Thyroid gland (tissue), 4 donors: ENCODE data around the gene RAPGEF4. TPM values are rescaled to one million over a fixed set of nuclear protein-coding genes. Genes with fewer than 3 reads are reported as not detected.

Experiments
- DNase-seq, 2 donors: peaks; one replicate each; pipeline ENCODE4 v3.0.0-alpha.2; 2019
- H3K27ac ChIP-seq, 3 donors: fragments of 200-600 bp; sonication (generic); 1 replicate in 2 of 3; 2 replicates in 1 of 3; pipeline ENCODE4 v1.5.1; 2016 to 2019; ENCODE audit warnings: mild to moderate bottlenecking in 1 of 3, moderate library complexity in 1 of 3
- H3K27me3 ChIP-seq: fragments of 200-600 bp; sonication (generic); one replicate; pipeline ENCODE4 v1.5.1; 2019
- H3K36me3 ChIP-seq, 2 donors: fragments of 200-600 bp; sonication (generic); one replicate each; pipeline ENCODE4 v1.5.1; 2016 to 2019
- H3K4me1 ChIP-seq, 2 donors: fragments of 200-600 bp; sonication (generic); one replicate each; pipeline ENCODE4 v1.5.1; 2017 to 2019
- H3K4me3 ChIP-seq, 3 donors: fragments of 200-600 bp; sonication (generic); replicated peaks in 1 of 3; 1 replicate in 2 of 3; 2 replicates in 1 of 3; pipeline ENCODE4 v1.5.1; 2016; ENCODE audit warnings: mild to moderate bottlenecking in 1 of 3
- H3K9me3 ChIP-seq: fragments of 200-600 bp; sonication (generic); one replicate; pipeline ENCODE4 v1.5.1; 2017
- CTCF ChIP-seq, 6 experiments: fragments of 200-600 bp in 3 of 6; fragments of 450-650 bp in 3 of 6; sonication (generic) in 3 of 6; IDR thresholded peaks; one replicate each; pipeline ENCODE4 v1.5.1; 2016 to 2019; ENCODE audit warnings: antibody characterized with exemption in 6 of 6, mild to moderate bottlenecking in 2 of 6, inconsistent platforms in 1 of 6, moderate library complexity in 1 of 6
- POLR2A ChIP-seq, 2 donors: fragments of 450-650 bp; IDR thresholded peaks; one replicate each; pipeline ENCODE4 v1.6.1; 2017; ENCODE audit warnings: antibody characterized with exemption in 2 of 2, mild to moderate bottlenecking in 2 of 2, moderate library complexity in 1 of 2
- WGBS, 2 donors: methylation state at CpG; one replicate each; pipeline ENCODE4 v1.1.5; 2017; 5-methylcytosine and 5-hydroxymethylcytosine counted together
- intact Hi-C: fragments of 100-400 bp; cut with DNase I; formaldehyde crosslinking; loops from one replicate; pipeline ENCODE4 v1.15.1; 2023
- total RNA-seq, 4 donors: library from RNA; depleted of rRNA; stranded (reverse); fragments of >200 nt; gene quantifications; one replicate each; pipeline ENCODE4 v1.2.3, GENCODE V29; 2016

Gene RAPGEF4
- total RNA-seq, 4 donors from 2014 or later = 7.9 to 19.6 (median 12.1) TPM

DNA sequence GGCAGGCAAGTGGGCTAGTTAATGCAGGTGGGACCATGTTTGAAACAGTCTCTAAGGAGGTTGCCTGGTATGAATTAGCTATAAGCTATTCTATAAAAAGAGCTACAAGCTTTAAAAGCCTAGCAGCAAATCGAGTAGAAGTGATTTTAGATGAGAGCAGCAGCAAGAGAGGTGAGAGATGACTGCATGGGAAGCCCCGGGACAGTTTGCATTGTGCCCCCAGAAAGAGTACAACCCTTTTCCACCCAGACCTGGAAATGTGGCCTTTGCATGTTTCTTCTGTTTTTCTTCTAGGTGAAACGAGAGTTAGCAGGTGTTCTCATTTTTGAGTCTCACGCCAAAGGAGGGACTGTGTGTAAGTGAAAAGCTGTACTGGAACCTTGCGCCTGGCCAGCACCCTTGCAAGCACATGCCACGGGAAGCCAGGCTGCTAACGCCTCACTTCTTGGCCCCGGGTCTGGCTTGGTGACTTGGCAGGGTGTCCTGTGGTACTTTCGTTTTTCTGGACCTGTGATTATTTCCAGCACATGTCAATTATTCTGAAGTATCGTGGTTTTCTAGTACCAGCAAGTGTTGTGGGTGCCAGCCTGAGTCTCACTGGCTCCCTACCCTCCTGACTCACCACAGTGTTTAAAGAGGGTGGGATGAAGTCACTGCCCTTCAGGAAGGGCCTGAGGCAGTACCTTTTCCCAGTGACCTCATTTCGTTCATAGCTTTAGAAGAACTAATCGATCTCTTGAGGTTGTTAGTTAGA is 249.7 kb downstream of the RAPGEF4 start:
- WGBS, 2 donors = 19 to 24% methylated on average over 12 of the region's 12 CpGs
- H3K36me3 ChIP-seq = no peaks in the 10 kb centered on the region
- TF ChIP-seq POLR2A (IDR thresholded peaks at IDR 0.05) (no peak), CTCF (IDR thresholded peaks at IDR 0.05) (no peak)
- H3K9me3 ChIP-seq = no peaks in the 10 kb centered on the region
- H3K4me1 ChIP-seq = peaks cover 4 to 8% of the 10 kb centered on the region in 2 donors
- peak overlapping the region; percentile 9 to 36 (median 22) for H3K27ac ChIP-seq
- H3K27me3 ChIP-seq = no peaks in the 10 kb centered on the region
- peak; percentile 87 to 88 for DNase-seq
- no peak overlapping the region for H3K4me3 ChIP-seq
- intact Hi-C loops = no loop called here

GRCh38 chr2:172986040-172986439 is 250.4 kb downstream of the RAPGEF4 start:
- 11 to 19% methylated on average over 2 of the region's 2 CpGs for WGBS, 2 donors
- Histone ChIP-seq H3K36me3 (no peaks in the 10 kb centered on the region), H3K4me1 (peaks cover 4 to 8% of the 10 kb centered on the region in 2 donors), H3K9me3 (no peaks in the 10 kb centered on the region), H3K27me3 (no peaks in the 10 kb centered on the region), H3K27ac (peak overlapping the region; percentile 9 to 36 (median 22)), H3K4me3 (no peak overlapping the region)
- TF ChIP-seq CTCF (IDR thresholded peaks at IDR 0.05) = no peak
- TF ChIP-seq POLR2A (IDR thresholded peaks at IDR 0.05) = no peak
- intact Hi-C loops = no loop called here
- DNase-seq = no peak

DNA sequence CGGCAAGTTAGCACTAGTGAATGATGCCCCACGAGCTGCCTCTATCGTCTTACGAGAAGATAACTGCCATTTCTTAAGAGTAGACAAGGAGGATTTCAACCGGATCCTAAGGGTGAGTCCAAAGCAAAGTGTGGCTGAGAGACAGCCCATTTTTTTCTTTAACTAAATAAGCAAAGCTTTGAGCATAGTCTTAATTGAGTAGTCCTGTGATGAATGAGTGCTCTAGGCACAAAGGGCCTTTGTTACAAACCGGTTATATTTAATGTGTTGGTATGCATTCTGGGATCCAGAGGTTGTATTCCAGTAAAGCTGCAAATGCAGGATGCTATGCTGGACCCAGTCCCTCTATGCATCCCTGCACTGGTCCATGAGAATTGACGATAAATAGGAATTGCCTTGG is 253.1 kb downstream of the RAPGEF4 start:
- WGBS, 2 donors = 79% methylated on average over 7 of the region's 7 CpGs
- Histone ChIP-seq H3K27me3 (no peaks in the 10 kb centered on the region), H3K9me3 (no peaks in the 10 kb centered on the region), H3K27ac (no peak overlapping the region), H3K4me3 (no peak overlapping the region), H3K4me1 (peaks cover 4 to 8% of the 10 kb centered on the region in 2 donors), H3K36me3 (no peaks in the 10 kb centered on the region)
- DNase-seq = no peak
- intact Hi-C loops = no loop called here
- TF ChIP-seq CTCF (IDR thresholded peaks at IDR 0.05) (no peak), POLR2A (IDR thresholded peaks at IDR 0.05) (no peak)

DNA sequence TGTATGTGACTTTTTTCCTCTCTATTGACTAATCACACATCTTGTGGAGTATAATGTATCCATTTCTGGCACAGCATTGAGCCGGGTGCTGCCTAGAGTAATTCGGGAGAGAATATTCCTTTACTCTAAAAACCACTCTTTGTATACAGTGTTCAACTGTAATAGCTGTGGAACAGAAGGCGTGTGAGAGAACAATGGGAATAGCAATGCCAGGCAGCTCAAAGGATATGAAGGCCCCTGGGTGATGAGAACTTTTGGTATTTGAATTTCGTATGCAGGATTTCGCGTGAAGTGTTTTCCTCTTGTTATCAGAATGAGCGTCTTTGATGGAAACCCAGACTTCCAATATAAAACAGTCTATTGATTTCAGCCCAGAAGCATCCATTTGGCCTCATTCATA is 255.4 kb downstream of the RAPGEF4 start:
- intact Hi-C loops = no loop called here
- Histone ChIP-seq H3K9me3 (no peaks in the 10 kb centered on the region), H3K4me1 (peaks cover 0 to 3% of the 10 kb centered on the region in 2 donors), H3K4me3 (no peak overlapping the region), H3K27me3 (no peaks in the 10 kb centered on the region), H3K36me3 (no peaks in the 10 kb centered on the region), H3K27ac (no peak overlapping the region)
- no peak for TF ChIP-seq POLR2A (IDR thresholded peaks at IDR 0.05)
- DNase-seq = no peak
- WGBS, 2 donors = 86 to 92% methylated on average over 7 of the region's 7 CpGs

DNA sequence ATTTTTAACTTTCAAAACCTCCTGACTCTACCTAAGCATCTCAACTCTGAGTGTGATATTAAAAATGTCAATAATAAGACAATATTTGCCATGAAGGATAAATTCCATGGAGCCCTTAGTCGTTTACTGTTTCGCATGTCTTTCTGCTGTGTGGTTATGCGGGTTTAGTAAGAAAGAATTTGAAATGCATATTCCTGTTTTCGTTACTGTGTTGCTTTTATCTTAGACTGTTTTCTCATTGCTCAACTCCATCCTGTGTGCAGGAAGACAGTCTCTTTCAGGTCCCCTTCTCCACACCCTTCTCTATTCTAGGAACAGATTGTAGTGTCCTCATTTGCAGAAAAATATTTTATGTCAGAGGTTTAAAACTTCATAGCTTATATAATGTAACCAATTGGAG is 257.5 kb downstream of the RAPGEF4 start:
- intact Hi-C loops = no loop called here
- Histone ChIP-seq H3K4me1 (no peaks in the 10 kb centered on the region), H3K27me3 (no peaks in the 10 kb centered on the region), H3K4me3 (no peak overlapping the region), H3K27ac (no peak overlapping the region), H3K9me3 (no peaks in the 10 kb centered on the region), H3K36me3 (no peaks in the 10 kb centered on the region)
- TF ChIP-seq POLR2A (IDR thresholded peaks at IDR 0.05) (no peak), CTCF (IDR thresholded peaks at IDR 0.05) (no peak)
- DNase-seq = no peak
- 86 to 87% methylated on average over 4 of the region's 4 CpGs for WGBS, 2 donors
